ENCODE data around the gene CLDN11. TPM values are rescaled to one million over a fixed set of nuclear protein-coding genes. Genes with fewer than 3 reads are reported as not detected.
A peak's percentile ranks its signal among the peaks of the same experiment; 100 is the strongest.

Gene CLDN11
- total RNA-seq, 1 donor from 2014 or later: 0.70 TPM

- H3K36me3 ChIP-seq (ENCODE audit: insufficient read depth, low read length): peaks cover 14% of the 10 kb centered on the region
- no peak overlapping the region for H3K4me3 Mint-ChIP-seq (ENCODE audit: unreplicated experiment)
These were observed 46.3 kb upstream of the CLDN11 start for GRCh38 chr3:170372190-170372879.

GRCh38 chr3:170383567-170383966 is 35.1 kb upstream of the CLDN11 start:
- Histone ChIP-seq H2AFZ (ENCODE audit: low read depth, low read length) (no peak overlapping the region), H3K36me3 (ENCODE audit: insufficient read depth, low read length) (peaks cover 51% of the 10 kb centered on the region)
- H3K27ac Mint-ChIP-seq (ENCODE audit: unreplicated experiment): peak overlapping the region; percentile 51

More at GRCh38 chr3:170372190-170372879, 46.3 kb upstream of the CLDN11 start:
- H2AFZ ChIP-seq (ENCODE audit: low read depth, low read length): no peak overlapping the region
- TF ChIP-seq EZH2 (IDR thresholded peaks at IDR 0.05; ENCODE audit: insufficient read depth, low read length) (no peak), CTCF (IDR thresholded peaks at IDR 0.05; ENCODE audit: insufficient read depth, low read depth, low read length) (no peak)
- Mint-ChIP-seq H3K9me3 (ENCODE audit: unreplicated experiment) (no peaks in the 10 kb centered on the region), H3K36me3 (ENCODE audit: low read depth, unreplicated experiment) (peaks cover 3% of the 10 kb centered on the region), H3K4me1 (ENCODE audit: low read depth, unreplicated experiment) (peaks cover 17% of the 10 kb centered on the region), H3K27ac (ENCODE audit: unreplicated experiment) (no peak overlapping the region), H3K27me3 (ENCODE audit: low read depth, unreplicated experiment) (no peaks in the 10 kb centered on the region)
- no peak overlapping the region for H3K27ac ChIP-seq (ENCODE audit: low read depth, low read length)
- DNase-seq (ENCODE audit: low read depth): no peak
- H3K4me2 ChIP-seq (ENCODE audit: low read length): peak overlapping the region; percentile 36
- FAIRE-seq: peak; percentile 47
- no peak overlapping the region for H3K4me3 ChIP-seq (ENCODE audit: insufficient read depth, low read depth, low read length)
- H3K4me1 ChIP-seq (ENCODE audit: insufficient read depth, low read length): no peaks in the 10 kb centered on the region
- peaks cover 97% of the 10 kb centered on the region for H3K79me2 ChIP-seq (ENCODE audit: insufficient read depth, low read length)
- no peaks in the 10 kb centered on the region for H3K9me3 ChIP-seq (ENCODE audit: insufficient read depth, low read depth, low read length)
- peaks cover 94% of the 10 kb centered on the region for H4K20me1 ChIP-seq (ENCODE audit: insufficient read depth, low read length)
- H3K9ac ChIP-seq (ENCODE audit: low read length): no peak overlapping the region
- no peaks in the 10 kb centered on the region for H3K27me3 ChIP-seq (ENCODE audit: insufficient read depth, low read length)

More at GRCh38 chr3:170383567-170383966, 35.1 kb upstream of the CLDN11 start:
- Histone ChIP-seq H3K79me2 (ENCODE audit: insufficient read depth, low read length) (peaks cover 77% of the 10 kb centered on the region), H4K20me1 (ENCODE audit: insufficient read depth, low read length) (peaks cover 72% of the 10 kb centered on the region), H3K27me3 (ENCODE audit: insufficient read depth, low read length) (no peaks in the 10 kb centered on the region), H3K4me3 (ENCODE audit: insufficient read depth, low read depth, low read length) (no peak overlapping the region), H3K4me1 (ENCODE audit: insufficient read depth, low read length) (no peaks in the 10 kb centered on the region), H3K9me3 (ENCODE audit: insufficient read depth, low read depth, low read length) (no peaks in the 10 kb centered on the region), H3K27ac (ENCODE audit: low read depth, low read length) (no peak overlapping the region), H3K9ac (ENCODE audit: low read length) (no peak overlapping the region), H3K4me2 (ENCODE audit: low read length) (no peak overlapping the region)
- Mint-ChIP-seq H3K9me3 (ENCODE audit: unreplicated experiment) (no peaks in the 10 kb centered on the region), H3K4me3 (ENCODE audit: unreplicated experiment) (peak overlapping the region; percentile 60), H3K36me3 (ENCODE audit: low read depth, unreplicated experiment) (peaks cover 18% of the 10 kb centered on the region), H3K4me1 (ENCODE audit: low read depth, unreplicated experiment) (peaks cover 12% of the 10 kb centered on the region), H3K27me3 (ENCODE audit: low read depth, unreplicated experiment) (no peaks in the 10 kb centered on the region)
- TF ChIP-seq CTCF (IDR thresholded peaks at IDR 0.05; ENCODE audit: insufficient read depth, low read depth, low read length) (no peak), EZH2 (IDR thresholded peaks at IDR 0.05; ENCODE audit: insufficient read depth, low read length) (no peak)
- DNase-seq (ENCODE audit: low read depth) (peak; percentile 52), FAIRE-seq (no peak)
